Neutrophil (primary cell): Measurements from ENCODE around the gene CUBN.
"Not testable (repeated sequence)": the region's sequence is repeated elsewhere in the genome, so short reads cannot be mapped to it uniquely, and the experiment has no call there.

ENCODE experiments used
- H3K27ac ChIP-seq: fragments of 200-600 bp; sonication (generic); 2 replicates; pipeline ENCODE4 v1.5.1; 2016; ENCODE audit warnings: mild to moderate bottlenecking, moderate library complexity
- H3K27me3 ChIP-seq: fragments of 200-600 bp; sonication (generic); 2 replicates; pipeline ENCODE4 v1.6.0; 2016; ENCODE audit warnings: mild to moderate bottlenecking
- H3K36me3 ChIP-seq: fragments of 200-600 bp; sonication (generic); 2 replicates; pipeline ENCODE4 v1.5.1; 2017
- H3K4me1 ChIP-seq, 2 experiments: fragments of 200-600 bp in 1 of 2; sonication (generic) in 1 of 2; 1 replicate in 1 of 2; 2 replicates in 1 of 2; pipeline versions ENCODE4 v1.5.1 to v1.6.1; 2013 to 2016; ENCODE audit warnings: low read depth in 1 of 2, low read length in 1 of 2, mild to moderate bottlenecking in 1 of 2, moderate library complexity in 1 of 2; ENCODE audit not compliant: control insufficient read depth in 1 of 2, insufficient read depth in 1 of 2
- H3K4me3 ChIP-seq, 2 experiments: fragments of 200-600 bp in 1 of 2; sonication (generic) in 1 of 2; 1 replicate in 1 of 2; 2 replicates in 1 of 2; pipeline ENCODE4 v1.5.1; 2013 to 2016; ENCODE audit warnings: low read depth in 1 of 2, low read length in 1 of 2, mild to moderate bottlenecking in 1 of 2, moderate library complexity in 1 of 2
- H3K9me3 ChIP-seq: fragments of 200-600 bp; sonication (generic); 2 replicates; pipeline ENCODE4 v1.5.1; 2016
- CTCF ChIP-seq: fragments of 200-600 bp; sonication (generic); IDR thresholded peaks from 2 replicates; pipeline ENCODE4 v1.5.1; 2016; ENCODE audit warnings: antibody characterized with exemption

The CUBN gene

GRCh38 chr10:17115683-17116082, 13.9 kb downstream of the CUBN start:
- Histone ChIP-seq H3K27ac (no peak overlapping the region), H3K9me3 (no peaks in the 10 kb centered on the region), H3K4me3 (no peak overlapping the region), H3K4me1 (no peaks in the 10 kb centered on the region), H3K36me3 (no peaks in the 10 kb centered on the region), H3K27me3 (no peaks in the 10 kb centered on the region)
- TF ChIP-seq CTCF: no peak

- not testable (repeated sequence) for H3K27me3 ChIP-seq, H3K9me3 ChIP-seq, H3K4me1 ChIP-seq, H3K36me3 ChIP-seq, H3K4me3 ChIP-seq, H3K27ac ChIP-seq
Measured at GRCh38 chr10:17114878-17115444, 14.7 kb downstream of the CUBN start.

- TF ChIP-seq CTCF: no peak
- no peaks in the 10 kb centered on the region for H3K36me3 ChIP-seq
- no peaks in the 10 kb centered on the region for H3K27me3 ChIP-seq
- no peak overlapping the region for H3K4me3 ChIP-seq
- no peak overlapping the region for H3K27ac ChIP-seq
- no peaks in the 10 kb centered on the region for H3K4me1 ChIP-seq
- H3K9me3 ChIP-seq: no peaks in the 10 kb centered on the region
Measured at GRCh38 chr10:17113889-17114540, 15.6 kb downstream of the CUBN start.

DNA sequence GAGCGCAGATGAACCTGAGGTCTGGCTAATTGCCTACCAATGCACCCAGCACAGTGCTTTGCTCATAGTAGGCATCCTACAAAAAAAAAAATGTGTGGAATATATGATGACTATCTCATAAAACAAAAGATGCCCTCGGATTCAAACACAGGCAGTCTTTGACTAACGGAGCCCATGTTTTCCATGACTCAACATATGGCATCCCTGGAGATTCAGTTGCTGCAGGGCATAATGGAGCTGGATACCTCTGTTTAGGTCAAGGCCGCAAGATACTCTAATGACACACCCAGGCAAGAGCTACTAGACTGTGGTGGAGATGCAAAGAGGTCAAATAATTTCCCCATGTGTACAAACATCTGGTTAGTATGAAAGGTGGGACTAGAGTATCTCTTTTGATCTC, 16.3 kb downstream of the CUBN start:
- H3K4me1 ChIP-seq: no peaks in the 10 kb centered on the region
- no peaks in the 10 kb centered on the region for H3K9me3 ChIP-seq
- no peaks in the 10 kb centered on the region for H3K36me3 ChIP-seq
- H3K27ac ChIP-seq: no peak overlapping the region
- H3K27me3 ChIP-seq: no peaks in the 10 kb centered on the region
- no peak for TF ChIP-seq CTCF
- H3K4me3 ChIP-seq: no peak overlapping the region

DNA sequence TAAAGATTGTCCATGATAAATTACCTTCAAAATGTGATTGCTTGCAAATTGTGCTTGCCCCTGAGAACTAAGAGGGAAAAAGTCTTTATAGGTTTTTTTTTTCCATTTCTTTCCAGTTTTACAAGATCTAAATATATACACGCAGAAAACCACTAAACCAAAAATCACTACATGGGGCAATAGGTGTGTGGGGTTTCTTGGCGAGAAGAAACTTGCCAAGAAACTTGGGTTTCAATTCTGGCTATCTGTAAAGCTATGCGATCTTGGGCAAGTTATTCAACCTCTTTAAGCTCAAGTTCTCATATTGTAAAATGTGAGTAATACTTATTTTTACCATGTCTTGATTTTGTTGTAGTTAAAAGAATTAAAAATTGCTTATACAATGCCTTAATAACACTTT, 17.0 kb downstream of the CUBN start:
- TF ChIP-seq CTCF: no peak
- Histone ChIP-seq H3K27me3 (no peaks in the 10 kb centered on the region), H3K4me3 (no peak overlapping the region), H3K27ac (no peak overlapping the region), H3K9me3 (no peaks in the 10 kb centered on the region), H3K36me3 (no peaks in the 10 kb centered on the region), H3K4me1 (no peaks in the 10 kb centered on the region)

DNA sequence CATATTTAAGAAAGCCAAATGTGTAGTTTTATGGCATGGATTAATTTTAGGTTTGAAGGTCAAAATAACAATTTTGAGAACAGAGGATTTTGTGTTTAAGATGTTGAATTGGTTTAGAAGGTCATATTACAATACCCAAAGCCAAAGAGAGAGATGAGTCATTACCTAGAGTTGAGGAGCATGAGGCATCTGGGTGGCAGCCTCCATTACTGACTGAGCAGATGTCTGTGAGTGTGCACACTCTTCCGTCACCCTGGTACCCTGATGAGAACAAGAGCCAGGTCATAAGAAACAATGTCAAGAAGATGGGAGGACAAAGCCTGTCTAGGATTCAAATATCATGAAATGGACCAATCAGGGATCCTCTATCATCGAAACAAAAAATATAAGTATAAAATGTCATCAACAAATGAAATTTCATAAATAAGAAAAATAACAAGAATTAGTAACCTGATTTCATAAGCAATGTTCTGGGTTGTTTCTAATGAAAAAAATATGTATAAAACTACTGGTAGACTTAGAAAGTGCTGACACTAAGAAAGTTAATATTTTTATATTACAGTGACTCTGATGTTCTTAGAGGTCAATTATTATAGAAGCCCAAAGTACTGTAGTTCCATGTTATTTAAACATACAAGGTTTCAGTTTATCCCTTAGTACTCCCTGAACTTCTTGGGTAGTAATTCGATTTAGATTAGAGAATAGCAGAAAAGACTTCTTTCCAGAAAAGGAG, 20.0 kb downstream of the CUBN start:
- Histone ChIP-seq H3K27me3 (no peaks in the 10 kb centered on the region), H3K27ac (no peak overlapping the region), H3K9me3 (no peaks in the 10 kb centered on the region), H3K4me3 (no peak overlapping the region), H3K36me3 (no peaks in the 10 kb centered on the region), H3K4me1 (no peaks in the 10 kb centered on the region)
- TF ChIP-seq CTCF: no peak
